HG03196 (cell line): ENCODE data around the gene FCGR3B.
A peak's percentile ranks its signal among the peaks of the same experiment; 100 is the strongest.
"Not testable (repeated sequence)": the region's sequence is repeated elsewhere in the genome, so short reads cannot be mapped to it uniquely, and the experiment has no call there.

ENCODE experiments used
- ATAC-seq: cut with Tn5 transposase; IDR thresholded peaks from one replicate; pipeline ENCODE4 v1.9.1; 2021; ENCODE audit not compliant: unreplicated experiment

FCGR3B gene

GRCh38 chr1:161631076-161631475 is at the start of gene FCGR3B:
Gene FCGR3B (minus strand): TSS chr1:161631176. CDS start chr1:161631094, 82 bp downstream.
- ATAC-seq, result no peak

- no peak for ATAC-seq
Measured at GRCh38 chr1:161678500-161678899, 47.5 kb upstream of the FCGR3B start.

GRCh38 chr1:161676958-161677689 is 46.1 kb upstream of the FCGR3B start:
- no peak for ATAC-seq

GRCh38 chr1:161676441-161676840 is 45.5 kb upstream of the FCGR3B start:
- ATAC-seq, result no peak

GRCh38 chr1:161674908-161675307 is 43.9 kb upstream of the FCGR3B start:
- not testable (repeated sequence) for ATAC-seq

GRCh38 chr1:161674447-161674846 is 43.5 kb upstream of the FCGR3B start:
- not testable (repeated sequence) for ATAC-seq

- ATAC-seq, result not testable (repeated sequence)
Measured at GRCh38 chr1:161673437-161673836, 42.5 kb upstream of the FCGR3B start.

GRCh38 chr1:161671045-161672020 is 40.4 kb upstream of the FCGR3B start:
- not testable (repeated sequence) for ATAC-seq

- ATAC-seq, result not testable (repeated sequence)
Measured at GRCh38 chr1:161664689-161665088, 33.7 kb upstream of the FCGR3B start.

- ATAC-seq, result not testable (repeated sequence)
Measured at GRCh38 chr1:161663569-161663968, 32.6 kb upstream of the FCGR3B start.

- ATAC-seq, result peak; percentile 67
Measured at GRCh38 chr1:161662684-161663339, 31.8 kb upstream of the FCGR3B start, which contains the start of gene FCGR2B. Gene FCGR2B (plus strand): TSS chr1:161663143. CDS start chr1:161663242, 99 bp downstream.

- not testable (repeated sequence) for ATAC-seq
Measured at GRCh38 chr1:161661660-161662311, 30.8 kb upstream of the FCGR3B start.

GRCh38 chr1:161658524-161658923 is 27.5 kb upstream of the FCGR3B start:
- not testable (repeated sequence) for ATAC-seq

- ATAC-seq, result not testable (repeated sequence)
Measured at GRCh38 chr1:161653971-161654370, 23.0 kb upstream of the FCGR3B start.

- not testable (repeated sequence) for ATAC-seq
Measured at GRCh38 chr1:161653541-161653940, 22.6 kb upstream of the FCGR3B start.

GRCh38 chr1:161647507-161648360 is 16.8 kb upstream of the FCGR3B start:
- not testable (repeated sequence) for ATAC-seq

GRCh38 chr1:161644855-161645254 is 13.9 kb upstream of the FCGR3B start:
- ATAC-seq, result not testable (repeated sequence)

GRCh38 chr1:161643481-161644208 is 12.7 kb upstream of the FCGR3B start:
- not testable (repeated sequence) for ATAC-seq

GRCh38 chr1:161642697-161643096 is 11.7 kb upstream of the FCGR3B start:
- not testable (repeated sequence) for ATAC-seq
